HepG2 (cell line): ENCODE measurements around the gene CYP4F8. TPM values are rescaled to one million over a fixed set of nuclear protein-coding genes. Genes with fewer than 3 reads are reported as not detected.

ENCODE experiments used
- ATAC-seq: fragments of 200-7000 bp; cut with Tn5 transposase; 3 replicates; pipeline ENCODE4 v1.9.1; 2020; ENCODE audit warnings: mild to moderate bottlenecking, moderate library complexity
- BruUV-seq: library from RNA; stranded (reverse); fragments of 400-500 nt; replicated peaks from 2 replicates; lab custom pipeline; 2021; lab: Mats Ljungman, UMichigan
- CTCF ChIA-PET: fragments of 300-600 bp; formaldehyde crosslinking; extraction: SDS; loops from one replicate; lab custom pipeline; 2021; ENCODE audit warnings: low total read pairs, inconsistent platforms, low intra/inter-chr PET ratio; lab: Yijun Ruan, JAX
- POLR2A ChIA-PET: fragments of 350-600 bp; sonication (Branson Sonifier 250); formaldehyde crosslinking; loops from one replicate; lab custom pipeline; 2020; ENCODE audit warnings: antibody characterized with exemption, inconsistent platforms; lab: Yijun Ruan, JAX
- DNase-seq: peaks from one replicate; pipeline ENCODE4 v3.0.0-alpha.2; 2015; ENCODE audit warnings: low spot score
- FAIRE-seq: peaks from 3 replicates; lab custom pipeline; 2011; peaks lifted over from hg19 to GRCh38; lab: Jason Lieb, UNC
- H2AFZ ChIP-seq: one replicate; pipeline ENCODE4 v1.6.1; 2011; ENCODE audit warnings: low read length, inconsistent platforms
- H3K27ac ChIP-seq: fragments of 300-600 bp; 3 replicates; pipeline ENCODE4 v1.8.0; 2011; ENCODE audit warnings: mixed run types, mild to moderate bottlenecking, mixed read lengths, low read length, inconsistent platforms; ENCODE audit not compliant: insufficient read depth; ENCODE audit errors: extremely low read length
- H3K27me3 ChIP-seq, 2 experiments: fragments of 200-600 bp in 1 of 2; 2 replicates in 1 of 2; 3 replicates in 1 of 2; pipeline versions ENCODE4 v1.6.0 to v1.8.0; 2011; ENCODE audit warnings: low read length in 2 of 2, mild to moderate bottlenecking in 2 of 2, moderate library complexity in 2 of 2, inconsistent platforms in 1 of 2; ENCODE audit not compliant: insufficient read depth in 2 of 2, control insufficient read depth in 1 of 2
- H3K36me3 ChIP-seq, 2 experiments: fragments of 200-600 bp in 1 of 2; replicated peaks in 1 of 2; 2 replicates in 1 of 2; 3 replicates in 1 of 2; pipeline versions ENCODE4 v1.5.1 to v1.8.0; 2011; ENCODE audit warnings: low read length in 2 of 2, inconsistent platforms in 1 of 2; ENCODE audit not compliant: insufficient read depth in 2 of 2, control insufficient read depth in 1 of 2
- H3K4me1 ChIP-seq: 2 replicates; pipeline ENCODE4 v1.5.1; 2012; ENCODE audit warnings: low read length, inconsistent platforms; ENCODE audit not compliant: insufficient read depth
- H3K4me2 ChIP-seq: 2 replicates; pipeline ENCODE4 v1.6.0; 2011; ENCODE audit warnings: low read depth, low read length, inconsistent platforms
- H3K4me3 ChIP-seq, 3 experiments: fragments of 200-600 bp in 1 of 3; sonication (generic), shearing (Covaris generic) in 1 of 3; replicated peaks in 1 of 3; 2 replicates each; pipeline ENCODE4 v1.5.1; 2011 to 2016; ENCODE audit warnings: low read length in 3 of 3, inconsistent platforms in 2 of 3, low read depth in 2 of 3, mild to moderate bottlenecking in 2 of 3, control low read depth in 1 of 3, mixed read lengths in 1 of 3; ENCODE audit not compliant: insufficient read depth in 1 of 3
- H3K79me2 ChIP-seq: one replicate; pipeline ENCODE4 v1.6.1; 2011; ENCODE audit warnings: low read length, inconsistent platforms; ENCODE audit not compliant: insufficient read depth
- H3K9ac ChIP-seq: 2 replicates; pipeline ENCODE4 v1.6.0; 2011; ENCODE audit warnings: mild to moderate bottlenecking, low read depth, low read length, inconsistent platforms; ENCODE audit not compliant: insufficient read depth
- H3K9me3 ChIP-seq: 2 replicates; pipeline ENCODE4 v1.5.1; 2012; ENCODE audit warnings: mild to moderate bottlenecking, low read length
- H4K20me1 ChIP-seq: 2 replicates; pipeline ENCODE4 v1.6.0; 2011; ENCODE audit warnings: inconsistent platforms, mild to moderate bottlenecking, low read length, moderate library complexity; ENCODE audit not compliant: insufficient read depth
- AHR ChIP-seq: IDR thresholded peaks from 2 replicates; pipeline ENCODE4 v1.6.1; 2018; ENCODE audit warnings: missing genetic modification reagents, missing compliant biosample characterization
- FOSL2 ChIP-seq: sonication (generic); formaldehyde crosslinking; IDR thresholded peaks from 2 replicates; pipeline ENCODE4 v1.4.0; 2020; ENCODE audit warnings: missing genetic modification reagents
- HDAC1 ChIP-seq: sonication (generic); formaldehyde crosslinking; IDR thresholded peaks from 2 replicates; pipeline ENCODE4 v1.5.1; 2020; ENCODE audit warnings: mild to moderate bottlenecking, missing genetic modification reagents
- PITX1 ChIP-seq: sonication (generic); formaldehyde crosslinking; IDR thresholded peaks from 2 replicates; pipeline ENCODE4 v1.5.1; 2020; ENCODE audit warnings: mild to moderate bottlenecking, missing genetic modification reagents
- SIN3A ChIP-seq: IDR thresholded peaks from 2 replicates; pipeline ENCODE4 v1.6.1; 2011; ENCODE audit warnings: low read depth, mild to moderate bottlenecking, control low read depth, low read length, borderline replicate concordance
- WIZ ChIP-seq: sonication (generic); formaldehyde crosslinking; IDR thresholded peaks from 2 replicates; pipeline ENCODE4 v1.5.1; 2020; ENCODE audit warnings: mild to moderate bottlenecking, missing genetic modification reagents
- ZBTB25 ChIP-seq: IDR thresholded peaks from 2 replicates; pipeline ENCODE4 v1.6.1; 2018; ENCODE audit warnings: missing genetic modification reagents
- ZNF567 ChIP-seq: sonication (generic); formaldehyde crosslinking; IDR thresholded peaks from 2 replicates; pipeline ENCODE4 v1.8.1; 2023; ENCODE audit warnings: mild to moderate bottlenecking, missing genetic modification reagents, borderline replicate concordance
- ZNF883 ChIP-seq: sonication (generic); formaldehyde crosslinking; IDR thresholded peaks from 2 replicates; pipeline ENCODE4 v1.5.1; 2020; ENCODE audit warnings: mild to moderate bottlenecking, missing genetic modification reagents; ENCODE audit errors: not compliant biosample characterization
- WGBS: methylation state at CpG from one replicate; pipeline ENCODE4 v1.1.6; 2017; ENCODE audit warnings: low lambda C conversion rate; 5-methylcytosine and 5-hydroxymethylcytosine counted together
- in situ Hi-C: cut with HindIII; loops from 2 replicates; pipeline ENCODE4 v1.10.0; 2017; ENCODE audit warnings: low pct_unique_long_range_greater_than_20kb; ENCODE audit not compliant: extremely low pct_ligation_motif_present
- intact Hi-C: fragments of 100-400 bp; cut with micrococcal nuclease; formaldehyde crosslinking; loops from one replicate; pipeline ENCODE4 v1.10.0; 2022; ENCODE audit not compliant: unreplicated experiment
- polyA plus RNA-seq, 8 experiments: library from polyadenylated mRNA; depleted of rRNA in 3 of 8; stranded (reverse) in 7 of 8; unstranded in 1 of 8; fragments of >200 nt; fragmentation: Illumina TruSeq in 4 of 8; extraction: Trizol in 4 of 8; gene quantifications; 2 replicates each; pipeline versions ENCODE4 v1.2.1 to v1.2.3, GENCODE V29; 2011 to 2016; ENCODE audit warnings: low read depth in 4 of 8, missing spikeins in 1 of 8, mixed read lengths in 1 of 8; ENCODE audit not compliant: insufficient read depth in 1 of 8
- total RNA-seq, 5 experiments: library from RNA; depleted of rRNA; stranded (reverse); fragments of >200 nt; fragmentation: Illumina TruSeq; extraction: Trizol; gene quantifications; 2 replicates each; pipeline ENCODE4 v1.2.3, GENCODE V29; 2016; ENCODE audit warnings: low read depth in 1 of 5

CYP4F8 gene
- total and polyA plus RNA-seq, 2 of the 13 experiments (the other 11 are each of a cell fraction or from before 2014, with no cell fraction given), result not detected

- TF ChIP-seq ZBTB25 (no peak), ZNF883 (CRISPR knock-in tag) (no peak), AHR (CRISPR knock-in tag) (0 out of 2 replicates have a peak, but pooled peaks have one; percentile 41), SIN3A (no peak), HDAC1 (peak; percentile 52; the same call in 1 of the 2 replicates), WIZ (CRISPR knock-in tag) (no peak), ZNF567 (no peak), PITX1 (CRISPR knock-in tag) (peak; percentile 39; the same call in 1 of the 2 replicates)
Measured at GRCh38 chr19:15584541-15585115, 30.4 kb upstream of the CYP4F8 start (continued).

GRCh38 chr19:15587663-15588062, 27.4 kb upstream of the CYP4F8 start:
- Histone ChIP-seq H3K4me3 (no peak overlapping the region), H3K9me3 (no peaks in the 10 kb centered on the region), H3K9ac (no peak overlapping the region), H2AFZ (no peak overlapping the region), H3K27me3 (no peaks in the 10 kb centered on the region; a peak in 1 of 5 replicates), H3K4me2 (no peak overlapping the region), H3K79me2 (no peaks in the 10 kb centered on the region), H3K4me1 (peaks cover 17% of the 10 kb centered on the region), H4K20me1 (no peaks in the 10 kb centered on the region), H3K36me3 (no peaks in the 10 kb centered on the region), H3K27ac (no peak overlapping the region)
- intact Hi-C loops, result no loop called here
- no peak for FAIRE-seq
- no peak for DNase-seq
- 53% methylated on average over 9 of the region's 9 CpGs for WGBS
- no peak for TF ChIP-seq FOSL2 (CRISPR knock-in tag)
- ChIA-PET CTCF (no interaction called here), POLR2A (no interaction called here)
- no peak for ATAC-seq
- BruUV-seq, result no TSS peak
- in situ Hi-C loops, result no loop called here
